T-helper 22 cell (primary cell): ENCODE data around the gene ASAP2.

Source experiments
- DNase-seq: peaks from one replicate; pipeline ENCODE4 v3.0.0-alpha.2; 2020; ENCODE audit warnings: low read depth

Gene ASAP2

DNA sequence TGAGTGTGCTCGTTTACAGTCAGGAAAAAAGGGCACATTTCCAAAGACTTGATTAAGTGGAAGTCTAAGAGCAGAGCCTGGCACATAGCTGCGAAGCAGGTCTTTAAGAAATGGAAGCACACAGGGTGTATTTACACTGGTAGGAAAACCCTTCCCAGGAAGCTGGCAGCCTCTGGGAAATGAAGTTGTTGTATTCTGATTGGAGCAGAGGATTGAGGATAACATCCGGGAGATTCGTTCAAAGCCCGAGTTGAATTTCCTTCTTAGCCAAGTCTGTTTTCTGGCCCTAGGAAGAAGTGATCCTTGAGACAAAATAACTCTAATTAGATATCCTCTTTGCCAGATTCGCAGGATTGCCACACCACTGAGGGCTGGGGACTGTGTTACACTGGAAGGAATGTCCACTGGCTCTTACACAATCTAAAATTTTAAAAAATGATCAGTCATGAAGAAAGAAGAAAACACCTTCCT, 140.8 kb downstream of the ASAP2 start:
- DNase-seq, result no peak

DNA sequence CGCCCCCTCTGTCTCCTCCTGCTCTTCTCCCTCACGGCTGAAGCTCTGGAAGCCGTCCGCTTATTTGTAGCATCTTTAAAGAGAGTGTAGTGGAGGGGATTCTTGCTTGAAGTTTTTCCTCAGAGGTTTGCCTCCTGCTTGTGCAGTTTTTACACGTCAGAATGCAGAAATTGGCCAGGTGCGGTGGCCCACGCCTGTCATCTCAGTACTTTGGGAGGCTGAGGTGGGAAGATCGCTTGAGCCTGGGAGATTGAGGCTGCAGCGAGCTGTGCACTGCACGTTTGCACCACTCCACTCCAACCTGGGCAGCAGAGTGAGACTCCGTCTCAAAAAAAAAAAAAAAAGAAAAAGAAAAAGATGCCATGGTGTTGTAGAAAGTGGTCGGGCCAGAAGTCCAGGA, 147.7 kb downstream of the ASAP2 start:
- no peak for DNase-seq

DNA sequence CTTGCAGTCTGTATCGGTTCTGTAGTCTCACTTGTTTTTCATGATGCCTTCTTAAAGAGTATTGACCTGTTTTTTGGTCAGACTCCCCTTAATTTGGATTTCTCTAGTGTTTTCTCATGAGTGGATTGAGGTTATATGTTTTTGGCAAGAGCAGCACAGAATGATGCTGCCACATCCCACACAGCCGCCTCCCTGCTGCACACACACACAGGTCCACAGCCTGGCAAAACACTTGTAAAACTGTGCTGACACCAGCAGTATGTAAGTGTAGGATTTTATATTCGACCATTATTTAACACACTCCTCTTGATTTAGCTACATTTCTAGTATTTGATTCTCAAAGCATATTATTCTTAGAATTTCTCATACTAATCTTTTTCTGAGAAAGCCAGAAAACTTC, 148.7 kb downstream of the ASAP2 start:
- no peak for DNase-seq

DNA sequence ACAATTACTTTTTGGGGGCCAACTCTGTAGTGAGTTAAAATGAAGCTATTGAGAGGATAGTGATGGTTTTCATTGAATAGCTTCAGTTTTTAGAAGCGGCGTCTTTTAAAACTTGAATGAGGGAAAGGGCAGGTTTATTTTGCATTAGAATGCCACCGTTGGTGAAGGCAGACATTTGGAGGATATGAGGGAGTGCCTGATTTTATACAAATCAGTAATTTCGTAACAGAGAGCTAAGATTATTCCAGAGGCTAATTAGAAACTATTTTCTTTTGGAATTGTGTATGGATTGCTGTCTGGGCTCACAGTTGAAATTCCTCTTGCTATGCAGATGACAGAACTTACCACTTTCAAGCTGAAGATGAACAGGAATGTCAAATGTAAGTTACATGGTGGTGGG, 149.1 kb downstream of the ASAP2 start:
- no peak for DNase-seq

DNA sequence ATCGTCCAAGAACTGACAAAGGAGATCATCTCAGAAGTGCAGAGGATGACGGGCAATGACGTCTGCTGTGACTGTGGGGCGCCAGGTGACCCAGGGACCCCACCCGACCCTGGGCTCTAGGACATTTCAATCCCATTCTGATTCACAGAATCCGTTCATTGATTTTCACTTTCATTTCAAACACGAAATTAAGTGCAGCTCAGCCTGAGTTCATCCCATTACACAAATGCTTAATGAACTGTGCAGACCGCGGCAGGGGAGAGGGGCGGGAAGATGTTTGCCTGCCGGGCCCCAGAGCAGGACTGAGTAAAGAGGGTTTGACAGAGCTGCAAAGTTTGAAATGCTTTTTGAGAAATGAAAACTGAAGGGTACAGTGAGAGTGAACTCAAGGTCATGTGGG, 149.6 kb downstream of the ASAP2 start:
- DNase-seq, result no peak

DNA sequence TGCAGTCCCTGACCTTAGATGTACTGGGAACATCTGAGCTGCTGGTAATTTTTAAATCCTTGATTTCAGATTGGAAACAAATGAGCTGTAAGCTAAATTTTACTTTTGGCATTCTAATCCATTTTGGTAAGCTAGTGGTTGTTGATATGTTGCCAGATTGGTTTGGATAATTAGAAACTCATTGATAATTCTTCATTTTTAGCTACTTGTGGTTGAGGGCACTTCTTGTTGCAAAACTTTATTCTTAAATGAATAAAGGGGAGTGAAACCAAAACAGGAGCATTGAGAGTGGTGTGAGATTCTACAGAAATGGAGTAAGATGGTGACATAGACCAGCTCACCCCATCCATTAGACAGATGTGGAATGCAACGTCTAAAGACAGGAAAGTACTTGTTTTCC, 152.2 kb downstream of the ASAP2 start:
- DNase-seq, result no peak

DNA sequence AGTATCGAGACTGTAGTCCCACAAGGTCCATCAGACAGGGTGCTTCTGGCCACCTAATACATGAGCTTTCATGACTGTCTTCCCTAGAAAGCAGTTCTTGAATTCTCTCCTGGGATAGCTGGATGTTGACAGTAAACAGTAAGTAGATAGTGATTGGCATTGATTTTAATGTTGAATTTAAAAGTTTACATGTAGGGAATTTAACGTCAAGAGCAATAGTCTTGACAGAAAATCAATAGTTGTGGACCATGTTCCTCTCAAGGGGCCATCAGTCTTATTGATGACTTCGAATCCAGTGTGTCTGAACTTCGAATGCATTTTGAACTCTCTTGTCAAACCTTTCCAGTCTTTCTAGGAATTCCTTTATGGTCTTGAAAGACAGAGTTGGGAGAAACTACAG, 152.9 kb downstream of the ASAP2 start:
- DNase-seq, result no peak

DNA sequence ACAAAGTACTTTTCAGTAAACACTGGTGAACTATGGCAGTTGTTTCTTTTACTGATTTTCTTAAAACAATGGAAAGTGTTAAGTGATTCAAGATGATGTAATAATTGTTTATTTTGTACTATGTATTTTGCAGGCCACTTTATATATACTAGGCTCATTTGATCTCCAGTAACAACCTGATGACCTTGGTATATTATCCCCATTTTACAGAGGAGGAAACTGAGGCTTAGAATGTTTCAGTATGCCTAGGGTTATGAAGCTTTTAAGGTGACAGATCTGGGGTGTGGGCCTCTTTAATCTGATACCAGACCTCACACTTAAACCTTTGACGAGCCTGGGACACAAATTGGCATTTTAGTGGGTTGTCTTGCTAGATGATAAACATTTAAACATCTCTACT, 153.5 kb downstream of the ASAP2 start:
- no peak for DNase-seq

DNA sequence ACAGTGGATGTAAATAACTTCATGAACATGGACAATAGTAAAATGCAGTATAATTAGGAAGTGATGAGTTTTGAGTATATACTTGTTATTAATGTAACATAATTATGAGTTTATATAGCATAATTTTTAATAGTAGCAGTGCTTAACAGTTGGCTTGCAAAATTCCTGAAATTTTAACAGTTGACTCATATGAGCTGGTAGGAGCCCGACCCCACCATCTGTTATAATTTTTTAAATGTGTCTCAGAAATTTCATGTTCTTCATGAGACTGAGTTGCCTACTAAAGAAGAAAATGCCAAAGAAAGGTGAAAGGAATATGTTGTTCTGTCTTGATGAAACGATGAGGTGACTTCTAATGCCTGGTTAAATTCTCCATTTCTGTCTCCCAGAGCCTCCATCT, 154.1 kb downstream of the ASAP2 start:
- DNase-seq, result no peak

DNA sequence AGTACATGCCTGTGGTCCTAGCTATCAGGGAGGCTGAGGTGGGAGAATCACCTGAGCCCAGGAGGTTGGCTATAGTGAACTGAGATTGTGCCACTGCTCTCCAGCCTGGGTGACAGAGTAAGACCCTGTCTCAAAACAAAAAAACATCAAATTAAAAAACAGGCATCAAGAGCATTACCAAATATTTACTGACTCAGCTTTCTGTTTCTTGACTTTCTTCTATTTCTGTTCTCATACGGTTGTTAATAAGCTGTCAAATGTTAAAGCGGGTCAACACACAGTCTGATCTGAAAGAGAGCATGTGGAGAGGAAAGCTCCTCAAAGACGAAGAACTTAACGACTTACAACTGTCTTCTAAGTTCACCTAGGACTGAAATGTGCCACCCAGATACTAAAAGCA, 157.8 kb downstream of the ASAP2 start:
- DNase-seq, result no peak

DNA sequence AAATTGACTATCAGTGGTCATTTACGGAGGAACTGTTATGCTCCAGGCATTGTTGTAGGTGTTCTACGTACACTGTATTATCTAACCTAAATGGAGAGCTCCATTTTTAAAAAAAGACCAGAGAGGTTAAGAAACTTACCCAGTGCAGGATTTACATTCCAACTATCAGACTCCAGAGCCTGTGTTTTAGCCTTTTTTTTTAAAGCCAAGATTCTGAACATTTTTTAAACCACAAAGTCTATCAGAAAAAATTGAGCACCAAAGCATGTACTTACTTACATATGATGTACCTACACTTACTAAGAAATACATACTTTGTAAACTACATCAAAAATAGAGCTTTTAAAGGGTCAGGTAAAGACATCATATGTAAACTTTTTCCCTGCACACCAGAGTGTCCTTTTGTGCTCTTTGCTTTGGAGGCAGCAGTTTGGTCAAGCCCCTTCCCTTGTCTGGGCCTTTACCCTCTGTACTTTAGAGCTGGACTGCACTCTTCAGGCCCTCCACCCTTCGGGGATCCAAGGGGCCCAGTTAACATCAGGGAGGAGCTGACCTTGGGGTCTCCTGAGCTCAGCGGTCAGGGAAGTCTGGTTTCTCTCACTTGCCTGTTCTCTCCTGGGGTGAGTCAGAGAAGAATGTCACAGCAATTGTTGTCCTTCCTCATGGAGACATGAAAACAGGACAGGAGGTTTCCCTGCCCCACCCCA, 158.3 kb downstream of the ASAP2 start:
- no peak for DNase-seq

DNA sequence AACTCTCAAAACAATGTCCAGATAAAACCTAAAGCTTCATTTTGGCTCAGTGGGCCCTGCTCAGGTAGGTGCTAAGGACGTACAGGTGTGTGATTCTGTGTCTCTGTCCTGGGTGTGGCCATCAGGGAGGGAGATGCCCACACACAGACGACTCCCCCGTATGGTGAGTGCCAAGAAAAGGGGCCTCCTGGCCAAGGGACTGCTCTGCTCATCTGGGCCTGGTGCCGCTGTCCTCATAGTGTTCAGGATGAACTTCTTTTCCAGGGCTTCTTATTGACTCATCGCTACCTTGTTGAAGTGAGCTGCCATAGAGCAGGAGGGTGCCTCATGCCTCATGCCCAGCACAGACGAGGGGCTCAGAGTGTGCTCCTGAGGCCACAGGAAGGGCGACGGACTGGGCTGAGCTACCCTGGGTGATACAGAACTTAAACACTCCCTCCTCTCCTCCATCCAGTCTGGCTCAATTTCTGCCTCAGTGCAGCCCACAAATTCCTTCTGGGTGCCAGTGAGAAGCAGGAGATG, 158.9 kb downstream of the ASAP2 start:
- DNase-seq, result no peak

DNA sequence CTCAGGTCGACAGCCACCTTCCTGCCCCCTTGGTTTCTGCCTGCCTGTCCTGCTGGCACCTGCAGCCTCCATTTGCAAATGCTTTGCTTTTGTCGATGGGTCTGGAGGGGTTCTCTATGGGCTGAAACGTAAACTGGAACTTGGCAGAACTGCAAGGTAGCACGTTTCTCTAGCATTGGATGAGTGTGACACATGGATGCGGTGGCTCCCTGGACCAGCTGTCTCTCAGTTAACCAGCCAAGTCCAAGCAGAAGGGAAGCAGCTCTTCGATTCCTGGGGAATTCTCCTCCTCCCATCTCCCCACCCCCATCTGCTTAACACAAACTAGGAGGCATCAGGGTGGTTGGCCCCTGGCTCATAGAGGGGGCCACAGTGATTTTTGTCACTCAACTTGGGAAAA, 159.4 kb downstream of the ASAP2 start:
- DNase-seq, result no peak

DNA sequence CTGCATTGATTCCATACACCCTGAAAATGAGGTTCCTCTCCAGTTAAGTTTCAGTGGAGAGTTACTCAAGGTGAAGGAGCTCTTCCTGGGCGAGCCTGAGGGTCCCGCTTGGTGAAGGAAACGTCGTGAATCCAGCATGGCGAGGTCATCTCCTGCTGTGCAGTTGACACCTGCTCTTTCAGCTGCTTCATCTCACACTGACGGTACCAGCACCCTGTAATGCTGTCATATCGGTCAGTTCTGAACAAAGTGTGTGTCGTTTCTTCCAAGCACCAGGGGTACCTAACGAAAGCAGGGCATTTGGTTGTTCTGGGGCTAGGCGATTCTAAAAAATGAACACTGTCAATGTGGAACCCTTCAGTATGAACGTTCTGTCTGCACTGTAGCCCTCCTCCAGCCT, 164.1 kb downstream of the ASAP2 start:
- DNase-seq, result no peak

DNA sequence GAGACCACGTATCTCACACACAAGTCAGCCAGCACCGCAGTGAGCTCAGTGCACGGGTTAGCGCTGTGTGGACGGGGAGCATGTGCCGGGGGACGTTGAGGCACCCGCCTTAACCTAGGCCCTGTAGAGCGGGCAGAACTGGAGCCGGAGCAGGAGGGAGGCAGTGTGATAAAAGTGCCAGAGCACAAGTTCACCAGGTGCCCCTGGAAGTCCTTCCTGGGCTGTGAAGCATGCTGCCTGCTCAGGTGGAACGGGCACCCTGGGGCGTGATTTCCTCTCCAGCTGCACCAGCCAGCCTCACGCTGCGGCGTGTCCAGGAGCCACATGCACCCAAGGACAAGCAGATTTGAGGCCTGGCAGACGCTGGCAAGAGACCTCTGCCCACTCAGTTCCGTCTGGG, 166.4 kb downstream of the ASAP2 start:
- DNase-seq, result no peak

DNA sequence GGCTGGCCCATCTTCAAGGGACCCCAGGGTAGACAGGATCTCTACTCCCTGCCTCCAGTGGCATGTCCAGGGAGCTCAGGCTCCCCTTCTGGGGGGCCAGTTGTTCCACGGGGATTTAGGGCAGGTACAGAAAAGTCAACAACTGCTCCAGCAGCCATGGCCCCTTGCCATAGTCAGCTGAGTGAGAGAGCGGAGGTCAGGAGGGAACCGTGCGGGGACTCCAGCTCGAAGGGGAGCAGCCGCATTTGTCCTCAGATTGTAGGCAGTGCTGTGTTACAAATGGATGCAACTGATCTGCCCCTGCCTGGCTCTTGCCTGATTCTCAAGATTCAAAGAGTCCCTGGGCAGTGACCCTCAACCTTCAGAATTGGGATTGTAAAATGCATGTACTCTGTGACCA, 166.9 kb downstream of the ASAP2 start:
- DNase-seq, result no peak

DNA sequence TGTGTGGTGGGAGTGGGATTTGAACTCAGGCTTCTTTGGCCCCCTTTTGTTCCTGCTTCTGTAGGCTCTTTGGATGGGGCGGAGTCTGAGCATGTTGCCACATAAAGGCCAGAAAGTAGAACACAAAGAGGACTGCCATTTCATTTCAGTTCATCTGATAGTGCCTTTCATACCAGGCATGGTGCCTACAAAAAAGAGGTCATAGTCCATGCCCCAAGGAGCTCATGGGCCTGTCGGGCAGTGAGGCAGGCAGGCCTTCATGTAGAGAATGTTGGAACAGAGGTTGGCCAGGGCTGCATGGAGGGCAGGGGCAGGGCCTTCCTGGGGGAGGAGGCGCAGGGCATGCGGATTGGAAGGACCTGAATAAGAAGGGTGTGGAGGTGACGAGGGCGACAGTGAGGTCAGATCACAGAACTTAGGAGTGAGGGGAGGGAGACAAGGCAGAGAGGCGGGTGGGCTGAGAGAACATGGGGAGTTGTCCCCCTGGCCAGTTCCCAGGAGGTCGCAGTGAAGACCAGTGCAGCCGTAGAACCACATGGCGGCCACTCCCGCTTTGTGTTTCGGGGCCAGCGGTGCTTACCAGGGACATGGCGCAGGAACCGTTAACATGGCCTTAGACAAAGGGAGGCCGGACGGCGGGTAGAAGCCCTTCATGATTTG, 167.6 kb downstream of the ASAP2 start:
- no peak for DNase-seq

DNA sequence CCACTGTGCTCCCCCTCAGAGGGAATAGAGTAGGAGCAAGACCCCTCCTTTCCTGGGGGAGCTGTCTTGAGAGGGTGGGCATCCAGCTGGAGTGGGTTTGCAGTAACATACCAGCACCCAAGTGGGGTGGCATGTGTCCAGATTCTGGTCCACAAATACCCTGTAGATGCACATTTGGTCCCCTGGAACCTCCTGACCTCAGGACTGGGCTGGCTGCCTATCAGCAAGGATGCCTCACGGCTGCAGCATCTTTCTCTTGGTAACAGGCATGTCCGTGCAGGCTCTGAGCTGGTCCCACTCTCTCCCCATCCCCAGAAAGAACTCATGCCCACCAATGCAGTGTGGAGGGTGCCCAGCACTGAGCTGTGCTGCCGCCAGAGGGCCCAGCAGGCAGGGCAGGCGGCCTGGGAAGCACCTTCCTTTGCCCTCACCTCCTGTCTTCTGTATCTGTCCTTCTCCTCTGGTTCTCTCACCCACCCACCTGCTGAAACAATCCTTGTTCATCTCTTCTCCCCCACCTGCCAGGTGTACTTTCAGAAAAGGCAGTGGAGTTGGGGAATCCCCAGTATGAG, 169.3 kb downstream of the ASAP2 start:
- DNase-seq, result no peak

DNA sequence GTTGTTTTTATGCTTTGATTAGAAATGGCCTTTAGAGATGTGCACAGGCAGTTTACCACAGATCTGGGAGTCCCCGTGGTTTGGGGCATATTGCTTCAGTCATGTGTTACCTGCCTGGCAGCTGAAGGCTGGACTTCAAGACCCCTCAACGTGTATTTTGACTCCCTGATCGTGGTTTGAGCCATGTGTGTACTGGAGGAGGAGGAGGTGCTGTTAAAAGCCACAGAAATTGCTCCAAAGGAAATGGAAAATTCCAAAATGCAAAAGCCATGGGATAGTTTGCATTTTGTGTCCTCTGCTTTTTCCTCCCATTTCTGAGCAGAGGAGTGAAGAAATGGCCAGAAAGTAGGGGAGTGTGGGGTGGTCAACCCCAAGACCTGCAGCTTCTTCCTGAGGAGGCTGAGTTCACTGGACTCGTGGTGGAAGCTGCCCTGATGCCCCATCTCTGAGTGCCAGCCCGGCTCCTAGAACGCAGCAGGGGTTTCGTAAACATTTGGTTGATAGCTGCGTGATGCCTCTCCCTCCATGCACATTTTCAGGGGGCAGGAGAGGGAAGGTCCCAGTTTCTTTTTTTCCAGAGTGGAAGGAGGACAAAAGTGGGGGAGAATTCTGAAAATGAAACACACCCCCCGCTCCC, 171.0 kb downstream of the ASAP2 start:
- DNase-seq, result no peak

DNA sequence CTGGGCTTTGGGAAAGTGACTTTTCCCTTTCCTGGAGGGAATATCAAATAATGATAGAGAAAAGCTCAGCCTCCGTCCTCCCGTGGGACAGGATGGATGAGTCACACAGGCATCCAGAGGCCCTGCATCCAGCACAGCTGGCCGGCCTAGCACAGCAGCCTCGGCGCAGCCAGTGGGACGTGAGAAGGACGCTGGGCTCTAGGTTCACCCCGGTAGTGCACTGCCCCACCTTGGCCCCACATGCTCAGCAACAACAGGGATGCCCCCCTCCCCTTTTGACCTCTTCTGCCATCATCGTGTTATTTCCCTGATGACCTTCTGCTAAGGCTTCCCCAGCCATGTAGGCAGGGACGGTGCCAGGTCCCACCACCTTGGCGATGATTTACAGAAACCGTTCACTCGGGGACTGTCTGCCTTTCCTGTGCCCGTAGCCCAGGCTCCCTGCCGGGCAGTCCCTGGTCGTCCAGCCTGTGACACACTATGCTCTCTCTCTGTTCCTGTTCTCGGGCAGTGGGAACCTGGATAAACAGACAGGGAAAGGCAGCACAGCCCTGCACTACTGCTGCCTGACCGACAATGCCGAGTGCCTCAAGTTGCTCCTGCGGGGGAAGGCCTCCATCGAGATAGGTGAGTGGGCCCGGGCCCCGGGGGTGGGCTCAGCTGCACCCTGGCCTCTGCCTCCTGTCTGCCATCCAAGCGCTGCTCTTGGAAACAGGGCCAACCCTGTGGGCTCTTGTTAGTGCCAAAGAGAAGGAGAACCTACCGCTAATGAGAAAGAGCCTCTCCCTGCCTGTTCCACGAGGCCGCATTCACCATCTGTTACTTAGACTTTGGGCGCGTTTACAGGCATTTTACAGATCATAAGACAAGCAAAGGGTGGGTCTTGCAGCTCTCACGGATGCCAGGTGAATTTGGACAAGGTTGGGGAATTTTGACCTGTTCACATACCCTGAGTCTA, 172.1 kb downstream of the ASAP2 start:
- DNase-seq, result no peak

DNA sequence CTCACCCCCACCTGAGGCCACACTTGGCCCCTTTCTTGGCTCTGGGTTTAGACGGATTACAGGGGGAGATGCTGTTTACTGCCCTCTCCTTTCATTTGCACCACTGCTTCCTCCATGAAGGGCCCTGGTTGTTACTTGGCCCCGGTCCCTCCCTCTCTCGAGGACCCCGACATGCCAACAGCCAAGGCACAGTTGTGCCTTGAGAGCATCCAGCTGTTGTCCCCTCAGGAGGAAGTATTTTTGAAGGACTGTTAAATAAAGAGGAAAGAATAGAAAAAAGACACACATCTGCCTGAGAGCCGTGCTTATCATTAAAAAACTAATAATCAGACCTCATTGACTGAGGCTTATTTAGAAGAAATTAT, 172.8 kb downstream of the ASAP2 start:
- no peak for DNase-seq
